Colonic mucosa (tissue), 4 donors: ENCODE measurements around the gene DLX3. TPM values are rescaled to one million over a fixed set of nuclear protein-coding genes. Genes with fewer than 3 reads are reported as not detected.

Source experiments
- DNase-seq: peaks from one replicate; pipeline ENCODE4 v3.0.0-alpha.2; 2020
- H3K27ac ChIP-seq: fragments of 200-600 bp; one replicate; pipeline ENCODE4 v1.8.0; 2021
- H3K27me3 ChIP-seq: fragments of 200-600 bp; one replicate; pipeline ENCODE4 v1.8.0; 2021
- H3K36me3 ChIP-seq: fragments of 200-600 bp; one replicate; pipeline ENCODE4 v1.8.0; 2021
- H3K4me1 ChIP-seq: fragments of 200-600 bp; one replicate; pipeline ENCODE4 v1.8.0; 2021; ENCODE audit warnings: mild to moderate bottlenecking
- H3K4me3 ChIP-seq: fragments of 200-600 bp; one replicate; pipeline ENCODE4 v1.8.0; 2021
- H3K9ac ChIP-seq, 2 donors: one replicate each; pipeline ENCODE4 v1.7.0; 2013; ENCODE audit warnings: control low read depth in 2 of 2, low read depth in 2 of 2, low read length in 2 of 2
- H3K9me3 ChIP-seq: fragments of 200-600 bp; one replicate; pipeline ENCODE4 v1.8.0; 2021
- CTCF ChIP-seq: fragments of 200-600 bp; IDR thresholded peaks from one replicate; pipeline ENCODE4 v1.8.0; 2022; ENCODE audit warnings: antibody characterized with exemption, mild to moderate bottlenecking
- intact Hi-C: fragments of 100-400 bp; cut with DNase I; formaldehyde crosslinking; loops from one replicate; pipeline ENCODE4 v1.14.1; 2022
- total RNA-seq, 2 donors: library from RNA; stranded (reverse); fragmentation: NEBNext Ultra II Directional in 1 of 2; extraction: Animal tissue kit (Norgen Biotek cat#: 25700) in 1 of 2; gene quantifications; one replicate each; pipeline ENCODE4 v1.2.1, GENCODE V29; 2021
- donor health status: healthy.
- donor health status: DM: no; HTN: no; CAD: no.
- donor health status: DM: no; HTN: no; CAD: no.

DLX3 gene
- total RNA-seq, 2 donors from 2014 or later, result 0.21 TPM; not detected in 1

GRCh38 chr17:49979748-49980479, 15.1 kb downstream of the DLX3 start:
- H3K9ac ChIP-seq, result no peak overlapping the region
- H3K27me3 ChIP-seq, result no peaks in the 10 kb centered on the region
- H3K4me3 ChIP-seq, result no peak overlapping the region
- no peak for TF ChIP-seq CTCF
- no peaks in the 10 kb centered on the region for H3K9me3 ChIP-seq
- H3K36me3 ChIP-seq, result no peaks in the 10 kb centered on the region
- intact Hi-C loops, result no loop called here
- H3K4me1 ChIP-seq, result no peaks in the 10 kb centered on the region
- no peak for DNase-seq
- no peak overlapping the region for H3K27ac ChIP-seq

- H3K9ac ChIP-seq, result no peak overlapping the region
- no peaks in the 10 kb centered on the region for H3K9me3 ChIP-seq
- H3K27me3 ChIP-seq, result peaks cover 8% of the 10 kb centered on the region
- H3K4me3 ChIP-seq, result no peak overlapping the region
- H3K4me1 ChIP-seq, result no peaks in the 10 kb centered on the region
- no peak overlapping the region for H3K27ac ChIP-seq
- DNase-seq, result no peak
- intact Hi-C loops, result no loop called here
- H3K36me3 ChIP-seq, result no peaks in the 10 kb centered on the region
- TF ChIP-seq CTCF, result no peak
Measured at GRCh38 chr17:49978501-49978900, 16.5 kb downstream of the DLX3 start.

GRCh38 chr17:49977463-49978389, 17.3 kb downstream of the DLX3 start:
- Histone ChIP-seq H3K9ac (no peak overlapping the region), H3K27ac (no peak overlapping the region), H3K27me3 (peaks cover 16% of the 10 kb centered on the region), H3K4me1 (no peaks in the 10 kb centered on the region), H3K9me3 (no peaks in the 10 kb centered on the region), H3K4me3 (no peak overlapping the region), H3K36me3 (no peaks in the 10 kb centered on the region)
- TF ChIP-seq CTCF, result no peak
- intact Hi-C loops, result no loop called here
- no peak for DNase-seq

DNA sequence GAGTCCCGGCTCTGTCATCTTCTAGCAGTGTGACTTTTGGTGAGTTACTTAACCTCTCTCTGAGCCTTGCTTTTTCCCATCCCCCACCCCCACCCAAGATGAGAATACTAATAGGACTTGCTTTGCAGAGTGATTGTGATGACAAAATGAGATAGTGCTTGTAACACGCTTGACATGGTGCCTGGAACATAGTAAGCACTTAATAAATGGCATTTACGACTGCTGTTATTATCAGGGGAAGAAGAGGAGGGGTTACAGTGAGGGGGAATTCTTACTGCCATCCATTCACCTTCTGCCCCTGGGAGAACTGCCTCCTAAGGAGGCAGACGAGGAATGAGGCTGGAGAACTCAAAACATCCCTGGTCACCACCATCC, 18.2 kb downstream of the DLX3 start:
- H3K4me3 ChIP-seq, result no peak overlapping the region
- intact Hi-C loops, result no loop called here
- H3K27me3 ChIP-seq, result peaks cover 25% of the 10 kb centered on the region
- H3K4me1 ChIP-seq, result no peaks in the 10 kb centered on the region
- DNase-seq, result no peak
- no peak overlapping the region for H3K9ac ChIP-seq
- no peak overlapping the region for H3K27ac ChIP-seq
- no peaks in the 10 kb centered on the region for H3K9me3 ChIP-seq
- no peaks in the 10 kb centered on the region for H3K36me3 ChIP-seq
- TF ChIP-seq CTCF, result no peak

DNA sequence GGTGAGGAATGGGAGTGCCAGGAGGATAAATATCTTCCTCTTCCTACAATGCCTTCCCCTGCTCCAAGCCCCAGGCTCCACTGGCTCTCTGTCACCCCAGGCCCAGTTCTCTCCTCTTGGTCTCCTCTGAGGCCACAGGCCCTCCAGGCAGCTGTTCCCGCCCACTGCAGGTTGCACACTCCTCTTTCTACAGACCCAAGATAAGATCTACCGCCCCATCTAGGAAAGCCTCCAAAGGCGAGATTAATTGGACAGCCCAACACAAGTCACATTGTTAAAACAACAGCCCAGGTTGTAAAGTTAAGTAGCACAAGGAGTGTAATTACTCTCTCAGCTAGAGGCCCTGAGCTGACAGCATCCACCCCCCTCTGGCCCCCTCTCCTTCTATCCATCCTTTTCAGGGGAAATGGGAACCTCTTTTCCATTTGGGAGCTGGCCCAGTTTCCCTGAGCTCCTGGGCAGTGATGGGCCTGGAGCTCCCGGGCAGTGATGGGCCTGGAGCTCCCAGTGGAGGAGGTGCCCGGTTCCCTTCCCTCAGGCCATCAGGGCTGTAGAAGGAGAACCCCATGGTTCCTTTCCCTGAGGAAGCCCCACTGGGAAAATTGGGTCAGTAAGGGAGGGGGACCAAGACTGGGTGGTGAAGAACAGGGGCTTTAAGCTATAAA, 18.7 kb downstream of the DLX3 start:
- Histone ChIP-seq H3K27me3 (peaks cover 30% of the 10 kb centered on the region), H3K9me3 (no peaks in the 10 kb centered on the region), H3K27ac (no peak overlapping the region), H3K36me3 (no peaks in the 10 kb centered on the region), H3K4me1 (no peaks in the 10 kb centered on the region), H3K4me3 (no peak overlapping the region), H3K9ac (no peak overlapping the region)
- TF ChIP-seq CTCF, result no peak
- no peak for DNase-seq
- intact Hi-C loops, result no loop called here
